ENCODE measurements around the gene WDR43. TPM values are rescaled to one million over a fixed set of nuclear protein-coding genes. Genes with fewer than 3 reads are reported as not detected.

The WDR43 gene
- total RNA-seq, 1 experiment from 2014 or later: 141 TPM

GRCh38 chr2:28904802-28905457 lies 10.5 kb downstream of the WDR43 start:
- H3K27me3 ChIP-seq: no peaks in the 10 kb centered on the region
- DNase-seq: no peak
- H3K36me3 ChIP-seq: peaks cover 73% of the 10 kb centered on the region
- no peak overlapping the region for H3K4me3 ChIP-seq
- H3K9me3 ChIP-seq: no peaks in the 10 kb centered on the region

GRCh38 chr2:28905533-28905932 lies 11.1 kb downstream of the WDR43 start:
- no peak for DNase-seq
- Histone ChIP-seq H3K9me3 (no peaks in the 10 kb centered on the region), H3K27me3 (no peaks in the 10 kb centered on the region), H3K4me3 (no peak overlapping the region), H3K36me3 (peaks cover 77% of the 10 kb centered on the region)

GRCh38 chr2:28906376-28906775 lies 11.9 kb downstream of the WDR43 start:
- Histone ChIP-seq H3K9me3 (no peaks in the 10 kb centered on the region), H3K27me3 (no peaks in the 10 kb centered on the region), H3K4me3 (no peak overlapping the region), H3K36me3 (peaks cover 84% of the 10 kb centered on the region)
- no peak for DNase-seq

GRCh38 chr2:28906821-28907220 lies 12.4 kb downstream of the WDR43 start:
- H3K36me3 ChIP-seq: peaks cover 84% of the 10 kb centered on the region
- no peak for DNase-seq

GRCh38 chr2:28908172-28908571 lies 13.7 kb downstream of the WDR43 start:
- Histone ChIP-seq H3K27me3 (no peaks in the 10 kb centered on the region), H3K36me3 (peaks cover 87% of the 10 kb centered on the region), H3K4me3 (no peak overlapping the region), H3K9me3 (no peaks in the 10 kb centered on the region)
- no peak for DNase-seq

More at GRCh38 chr2:28906821-28907220, 12.4 kb downstream of the WDR43 start:
- H3K27me3 ChIP-seq: no peaks in the 10 kb centered on the region
- no peak overlapping the region for H3K4me3 ChIP-seq
- no peaks in the 10 kb centered on the region for H3K9me3 ChIP-seq

- H3K36me3 ChIP-seq: peaks cover 93% of the 10 kb centered on the region
- no peak for DNase-seq
Measured at GRCh38 chr2:28909655-28910353, 15.3 kb downstream of the WDR43 start.

GRCh38 chr2:28915939-28916338 lies 21.5 kb downstream of the WDR43 start:
- no peaks in the 10 kb centered on the region for H3K9me3 ChIP-seq
- H3K27me3 ChIP-seq: no peaks in the 10 kb centered on the region
- DNase-seq: no peak
- peaks cover 79% of the 10 kb centered on the region for H3K36me3 ChIP-seq
- H3K4me3 ChIP-seq: no peak overlapping the region

More at GRCh38 chr2:28909655-28910353, 15.3 kb downstream of the WDR43 start:
- Histone ChIP-seq H3K9me3 (no peaks in the 10 kb centered on the region), H3K27me3 (no peaks in the 10 kb centered on the region), H3K4me3 (no peak overlapping the region)

GRCh38 chr2:28926847-28927246 lies 32.4 kb downstream of the WDR43 start:
- Histone ChIP-seq H3K27me3 (no peaks in the 10 kb centered on the region), H3K36me3 (peaks cover 97% of the 10 kb centered on the region), H3K4me3 (no peak overlapping the region), H3K9me3 (no peaks in the 10 kb centered on the region)
- DNase-seq: no peak

- Histone ChIP-seq H3K27me3 (no peaks in the 10 kb centered on the region), H3K36me3 (peaks cover 97% of the 10 kb centered on the region), H3K4me3 (no peak overlapping the region), H3K9me3 (no peaks in the 10 kb centered on the region)
- no peak for DNase-seq
Measured at GRCh38 chr2:28927469-28927868, 33.0 kb downstream of the WDR43 start.

GRCh38 chr2:28927878-28928277 lies 33.4 kb downstream of the WDR43 start:
- peaks cover 99% of the 10 kb centered on the region for H3K36me3 ChIP-seq

GRCh38 chr2:28929581-28929980 lies 35.1 kb downstream of the WDR43 start:
- H3K27me3 ChIP-seq: no peaks in the 10 kb centered on the region
- peaks cover 99% of the 10 kb centered on the region for H3K36me3 ChIP-seq
- DNase-seq: no peak
- H3K9me3 ChIP-seq: no peaks in the 10 kb centered on the region
- H3K4me3 ChIP-seq: no peak overlapping the region

More at GRCh38 chr2:28927878-28928277, 33.4 kb downstream of the WDR43 start:
- no peak overlapping the region for H3K4me3 ChIP-seq
- DNase-seq: no peak
- no peaks in the 10 kb centered on the region for H3K27me3 ChIP-seq
- H3K9me3 ChIP-seq: no peaks in the 10 kb centered on the region

GRCh38 chr2:28930205-28930604 lies 35.7 kb downstream of the WDR43 start:
- H3K9me3 ChIP-seq: no peaks in the 10 kb centered on the region
- H3K27me3 ChIP-seq: no peaks in the 10 kb centered on the region
- H3K4me3 ChIP-seq: no peak overlapping the region
- DNase-seq: no peak
- peaks cover 99% of the 10 kb centered on the region for H3K36me3 ChIP-seq

- H3K27me3 ChIP-seq: no peaks in the 10 kb centered on the region
- no peak for DNase-seq
- no peak overlapping the region for H3K4me3 ChIP-seq
- peaks cover 91% of the 10 kb centered on the region for H3K36me3 ChIP-seq
- no peaks in the 10 kb centered on the region for H3K9me3 ChIP-seq
Measured at GRCh38 chr2:28934769-28935168, 40.3 kb downstream of the WDR43 start.

GRCh38 chr2:28941008-28941407 lies 46.5 kb downstream of the WDR43 start:
- no peaks in the 10 kb centered on the region for H3K9me3 ChIP-seq
- peaks cover 87% of the 10 kb centered on the region for H3K36me3 ChIP-seq
- DNase-seq: no peak
- H3K27me3 ChIP-seq: no peaks in the 10 kb centered on the region
- no peak overlapping the region for H3K4me3 ChIP-seq

GRCh38 chr2:28944535-28945248 lies 50.2 kb downstream of the WDR43 start:
- peaks cover 93% of the 10 kb centered on the region for H3K36me3 ChIP-seq
- H3K27me3 ChIP-seq: no peaks in the 10 kb centered on the region
- H3K4me3 ChIP-seq: no peak overlapping the region
- H3K9me3 ChIP-seq: no peaks in the 10 kb centered on the region
- DNase-seq: no peak

GRCh38 chr2:28948160-28948559 lies 53.7 kb downstream of the WDR43 start:
- peaks cover 64% of the 10 kb centered on the region for H3K36me3 ChIP-seq
- H3K4me3 ChIP-seq: no peak overlapping the region
- H3K27me3 ChIP-seq: no peaks in the 10 kb centered on the region
- no peaks in the 10 kb centered on the region for H3K9me3 ChIP-seq
- DNase-seq: no peak

- Histone ChIP-seq H3K36me3 (peaks cover 54% of the 10 kb centered on the region), H3K9me3 (no peaks in the 10 kb centered on the region), H3K27me3 (no peaks in the 10 kb centered on the region), H3K4me3 (no peak overlapping the region)
- DNase-seq: no peak
Measured at GRCh38 chr2:28949190-28949589, 54.7 kb downstream of the WDR43 start.
